NB4 (cell line): Measurements from ENCODE around the gene MUC6.

Source experiments
- CTCF ChIP-seq: IDR thresholded peaks from one replicate; pipeline ENCODE4 v1.5.1; 2012; ENCODE audit warnings: low read depth, low read length
- MYC ChIP-seq: IDR thresholded peaks from 2 replicates; pipeline ENCODE4 v1.6.1; 2011; ENCODE audit warnings: low read depth, low read length

- TF ChIP-seq MYC (no peak), CTCF (no peak)
Observed at GRCh38 chr11:1030556-1030955, 6.0 kb downstream of the MUC6 start.
